ENCODE results near the gene ANKH.

ANKH gene

DNA sequence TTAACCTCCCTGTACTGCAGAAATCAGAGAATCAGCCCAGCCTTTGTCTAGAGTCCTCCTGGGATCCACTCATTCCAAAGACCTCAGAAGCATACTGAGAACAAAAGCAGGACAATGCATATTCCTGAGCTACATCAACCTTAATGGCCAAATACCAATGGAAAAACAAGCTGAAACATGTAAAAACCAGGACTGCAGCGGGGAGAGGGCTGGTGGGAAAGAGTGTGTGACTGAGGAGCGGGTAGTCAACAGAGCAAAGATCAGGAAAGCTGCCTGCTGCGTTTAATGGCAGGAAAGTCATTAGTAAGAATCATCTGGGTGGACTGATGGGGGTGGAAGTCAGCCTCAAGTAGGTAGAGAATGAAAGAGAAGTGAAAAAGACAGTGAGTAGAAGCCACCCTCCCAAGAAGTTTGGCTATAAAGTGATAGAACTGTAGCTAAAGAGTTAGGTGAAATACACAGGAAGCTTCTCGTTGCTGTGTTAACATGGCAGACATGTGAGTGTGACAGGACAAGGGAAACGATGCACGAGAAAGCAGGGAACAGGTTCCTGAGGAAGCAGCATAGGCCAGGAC is 119.0 kb downstream of the ANKH start:
- H3K36me3 ChIP-seq (ENCODE audit: insufficient read depth, low read length): peaks cover 11% of the 10 kb centered on the region
- no peak overlapping the region for H3K9ac ChIP-seq (ENCODE audit: low read depth, low read length)
- no peak overlapping the region for H3K4me3 ChIP-seq (ENCODE audit: low read length)
- H3K27me3 ChIP-seq (ENCODE audit: control insufficient read depth, insufficient read depth, low read length): no peaks in the 10 kb centered on the region
- H3K9me3 ChIP-seq (replicated peaks; ENCODE audit: low read length): no peaks in the 10 kb centered on the region
- no peaks in the 10 kb centered on the region for H3K4me1 ChIP-seq (ENCODE audit: control insufficient read depth, insufficient read depth, low read length)
- no peak overlapping the region for H3K4me2 ChIP-seq (ENCODE audit: low read length)

GRCh38 chr5:14750712-14751111 is 120.9 kb downstream of the ANKH start:
- Histone ChIP-seq H3K9me3 (replicated peaks; ENCODE audit: low read length) (no peaks in the 10 kb centered on the region), H3K9ac (ENCODE audit: low read depth, low read length) (no peak overlapping the region), H3K4me2 (ENCODE audit: low read length) (no peak overlapping the region), H3K4me3 (ENCODE audit: low read length) (no peak overlapping the region), H3K36me3 (ENCODE audit: insufficient read depth, low read length) (peaks cover 14% of the 10 kb centered on the region), H3K4me1 (ENCODE audit: control insufficient read depth, insufficient read depth, low read length) (no peaks in the 10 kb centered on the region), H3K27me3 (ENCODE audit: control insufficient read depth, insufficient read depth, low read length) (no peaks in the 10 kb centered on the region)

DNA sequence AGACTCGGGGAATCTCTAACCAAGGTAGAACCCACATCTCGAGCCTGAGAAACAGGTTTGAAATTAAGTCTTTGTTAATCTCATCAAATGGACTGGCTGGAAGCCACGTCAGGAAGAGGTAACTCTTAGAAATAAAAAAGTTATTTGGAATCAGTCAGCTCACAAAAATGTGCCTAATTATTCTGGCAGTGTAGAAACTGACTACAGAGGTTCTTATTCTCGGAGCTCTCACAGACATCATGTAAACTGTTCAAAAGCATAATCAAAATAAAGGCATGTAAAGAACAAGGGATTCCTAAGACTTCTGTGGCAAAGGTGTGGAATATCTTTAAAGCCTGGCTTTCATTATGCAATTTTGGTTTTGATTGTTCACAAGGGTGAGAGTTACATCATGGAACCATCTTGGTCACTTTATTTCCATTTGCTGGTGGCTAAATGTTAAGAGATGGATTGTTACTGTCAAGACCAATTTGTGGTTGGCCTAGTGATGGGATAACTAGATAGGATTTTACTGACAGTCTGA is 121.9 kb downstream of the ANKH start:
- Histone ChIP-seq H3K36me3 (ENCODE audit: insufficient read depth, low read length) (peaks cover 14% of the 10 kb centered on the region), H3K9me3 (replicated peaks; ENCODE audit: low read length) (no peaks in the 10 kb centered on the region), H3K4me3 (ENCODE audit: low read length) (no peak overlapping the region), H3K4me2 (ENCODE audit: low read length) (no peak overlapping the region), H3K9ac (ENCODE audit: low read depth, low read length) (no peak overlapping the region), H3K4me1 (ENCODE audit: control insufficient read depth, insufficient read depth, low read length) (peaks cover 5% of the 10 kb centered on the region), H3K27me3 (ENCODE audit: control insufficient read depth, insufficient read depth, low read length) (no peaks in the 10 kb centered on the region)

GRCh38 chr5:14748180-14748900 is 123.2 kb downstream of the ANKH start:
- H3K4me2 ChIP-seq (ENCODE audit: low read length): no peak overlapping the region
- H3K27me3 ChIP-seq (ENCODE audit: control insufficient read depth, insufficient read depth, low read length): no peaks in the 10 kb centered on the region
- H3K36me3 ChIP-seq (ENCODE audit: insufficient read depth, low read length): peaks cover 14% of the 10 kb centered on the region
- no peak overlapping the region for H3K9ac ChIP-seq (ENCODE audit: low read depth, low read length)
- H3K9me3 ChIP-seq (replicated peaks; ENCODE audit: low read length): no peaks in the 10 kb centered on the region
- H3K4me1 ChIP-seq (ENCODE audit: control insufficient read depth, insufficient read depth, low read length): peaks cover 17% of the 10 kb centered on the region
- H3K4me3 ChIP-seq (ENCODE audit: low read length): no peak overlapping the region

DNA sequence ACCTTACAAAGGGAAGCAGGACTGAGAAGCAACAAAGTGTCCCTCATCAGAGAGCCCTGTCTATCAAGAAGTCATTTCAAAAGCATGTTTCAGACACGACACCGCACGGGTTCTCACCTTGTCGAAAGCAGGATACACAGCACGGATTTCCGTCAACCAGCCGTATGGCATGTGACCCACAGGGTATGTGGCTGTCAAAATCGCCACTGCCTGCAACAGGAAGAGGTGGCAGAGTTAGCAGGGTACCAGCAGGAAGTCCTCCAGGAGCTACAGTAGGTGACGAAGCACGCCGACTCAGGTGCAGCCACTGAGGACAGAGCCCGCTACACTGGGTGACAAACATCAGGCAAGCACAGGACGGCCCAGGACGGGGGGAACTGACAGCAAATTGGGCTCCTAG is 125.8 kb downstream of the ANKH start:
- H3K4me1 ChIP-seq (ENCODE audit: control insufficient read depth, insufficient read depth, low read length): peaks cover 22% of the 10 kb centered on the region
- no peaks in the 10 kb centered on the region for H3K27me3 ChIP-seq (ENCODE audit: control insufficient read depth, insufficient read depth, low read length)
- no peak overlapping the region for H3K4me2 ChIP-seq (ENCODE audit: low read length)
- H3K9me3 ChIP-seq (replicated peaks; ENCODE audit: low read length): no peaks in the 10 kb centered on the region
- H3K4me3 ChIP-seq (ENCODE audit: low read length): no peak overlapping the region
- peaks cover 19% of the 10 kb centered on the region for H3K36me3 ChIP-seq (ENCODE audit: insufficient read depth, low read length)
- H3K9ac ChIP-seq (ENCODE audit: low read depth, low read length): no peak overlapping the region

DNA sequence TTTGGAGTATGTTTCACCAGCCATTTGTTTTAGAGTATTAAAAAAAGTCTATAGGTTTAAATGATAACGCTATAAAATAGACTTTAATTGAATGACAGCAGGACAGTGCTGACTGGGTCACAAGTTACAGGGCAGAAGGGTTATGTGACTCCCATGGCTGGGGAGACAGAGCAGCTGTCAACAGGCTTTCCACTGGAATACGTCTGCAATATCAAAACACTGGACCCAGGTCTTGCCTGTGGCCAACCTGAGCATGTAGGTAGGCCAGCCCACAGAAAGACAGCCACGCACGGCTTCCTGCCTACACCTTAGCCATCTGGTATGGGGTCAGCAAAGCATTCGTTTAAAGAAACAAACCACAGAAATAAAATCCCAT is 126.4 kb downstream of the ANKH start:
- Histone ChIP-seq H3K4me2 (ENCODE audit: low read length) (no peak overlapping the region), H3K4me1 (ENCODE audit: control insufficient read depth, insufficient read depth, low read length) (peaks cover 26% of the 10 kb centered on the region), H3K9ac (ENCODE audit: low read depth, low read length) (no peak overlapping the region), H3K36me3 (ENCODE audit: insufficient read depth, low read length) (peaks cover 19% of the 10 kb centered on the region), H3K27me3 (ENCODE audit: control insufficient read depth, insufficient read depth, low read length) (no peaks in the 10 kb centered on the region), H3K9me3 (replicated peaks; ENCODE audit: low read length) (no peaks in the 10 kb centered on the region), H3K4me3 (ENCODE audit: low read length) (no peak overlapping the region)

DNA sequence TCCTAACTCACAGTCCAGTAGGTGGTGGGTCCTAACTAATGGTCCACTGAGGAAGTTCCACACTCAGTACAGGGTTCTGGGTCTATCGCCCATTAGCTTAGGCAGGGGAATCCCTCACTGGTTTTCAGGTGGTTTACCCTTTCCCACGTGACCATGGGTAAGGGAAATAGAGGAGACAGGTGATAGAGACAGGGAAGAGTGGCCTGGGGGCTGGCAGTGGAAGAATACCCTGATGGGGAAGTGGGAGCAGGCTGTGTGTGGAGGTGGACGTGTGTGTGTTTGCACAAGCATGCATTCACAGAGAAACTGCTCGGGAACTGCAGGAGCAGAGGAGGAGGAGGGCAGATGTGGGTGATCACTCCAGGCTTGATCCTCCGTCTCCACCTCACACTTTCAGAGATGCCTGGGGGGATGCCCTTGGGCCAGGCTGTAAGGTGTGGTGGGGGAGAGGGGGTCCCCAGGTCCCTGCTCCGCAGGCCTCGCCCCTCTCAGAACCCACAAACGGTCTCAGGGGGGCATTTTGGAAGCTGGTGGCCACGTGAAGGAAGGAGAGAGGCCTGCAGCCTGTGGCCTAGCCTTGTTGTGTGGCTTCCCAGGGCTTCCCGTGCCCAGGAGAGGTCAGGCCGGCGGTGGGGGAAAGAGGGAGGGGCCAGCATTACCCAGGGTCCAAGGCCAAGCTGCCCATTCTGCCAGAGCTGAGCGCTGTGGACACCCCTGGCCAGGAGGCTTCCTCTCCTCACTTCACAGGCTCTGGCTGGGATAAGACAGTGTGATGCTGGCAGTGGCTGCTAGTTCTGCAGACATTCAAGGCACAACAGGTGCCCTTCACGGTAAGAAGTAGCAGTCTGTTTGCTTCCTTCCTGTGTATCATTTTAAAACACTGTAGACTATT is 127.0 kb downstream of the ANKH start:
- Histone ChIP-seq H3K4me3 (ENCODE audit: low read length) (no peak overlapping the region), H3K4me1 (ENCODE audit: control insufficient read depth, insufficient read depth, low read length) (peaks cover 32% of the 10 kb centered on the region), H3K27me3 (ENCODE audit: control insufficient read depth, insufficient read depth, low read length) (no peaks in the 10 kb centered on the region), H3K9me3 (replicated peaks; ENCODE audit: low read length) (no peaks in the 10 kb centered on the region), H3K4me2 (ENCODE audit: low read length) (no peak overlapping the region), H3K9ac (ENCODE audit: low read depth, low read length) (no peak overlapping the region), H3K36me3 (ENCODE audit: insufficient read depth, low read length) (peaks cover 19% of the 10 kb centered on the region)

DNA sequence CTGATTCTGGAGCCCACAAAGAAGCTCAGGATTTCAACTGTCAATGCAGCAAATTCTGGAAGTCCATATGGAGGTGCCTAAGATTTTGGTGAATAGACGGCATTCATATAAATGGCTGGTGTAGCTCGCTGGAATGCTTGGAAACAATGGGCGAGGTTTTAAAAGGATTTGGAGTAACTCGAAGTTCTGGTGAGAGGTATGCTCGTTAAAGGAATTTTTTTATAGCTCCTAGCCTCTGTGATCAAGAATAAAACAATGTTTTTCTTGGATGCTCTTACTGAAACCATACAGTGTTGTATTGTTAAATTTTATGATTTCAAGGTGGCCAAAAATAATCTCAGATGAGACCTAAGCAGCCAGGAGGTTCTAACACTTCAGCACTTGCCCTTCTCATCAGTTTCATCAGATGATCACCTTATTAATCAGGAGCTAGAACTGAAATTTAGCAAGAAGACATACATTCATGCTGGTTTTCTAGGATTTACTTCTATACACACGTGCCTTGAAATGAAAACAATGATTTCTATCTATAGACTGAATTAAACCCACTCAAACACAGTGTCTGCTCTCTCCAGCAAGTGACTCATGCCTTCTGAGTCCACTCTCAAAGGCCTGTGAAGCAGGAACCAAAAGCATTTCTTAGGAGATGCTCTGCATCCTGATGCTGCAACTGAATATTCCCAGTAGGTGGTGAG is 127.8 kb downstream of the ANKH start:
- H3K4me1 ChIP-seq (ENCODE audit: control insufficient read depth, insufficient read depth, low read length): peaks cover 37% of the 10 kb centered on the region
- H3K36me3 ChIP-seq (ENCODE audit: insufficient read depth, low read length): peaks cover 20% of the 10 kb centered on the region
- no peak overlapping the region for H3K4me2 ChIP-seq (ENCODE audit: low read length)
- H3K27me3 ChIP-seq (ENCODE audit: control insufficient read depth, insufficient read depth, low read length): no peaks in the 10 kb centered on the region
- H3K9me3 ChIP-seq (replicated peaks; ENCODE audit: low read length): no peaks in the 10 kb centered on the region
- no peak overlapping the region for H3K9ac ChIP-seq (ENCODE audit: low read depth, low read length)
- no peak overlapping the region for H3K4me3 ChIP-seq (ENCODE audit: low read length)

GRCh38 chr5:14742498-14742897 is 129.1 kb downstream of the ANKH start:
- Histone ChIP-seq H3K27me3 (ENCODE audit: control insufficient read depth, insufficient read depth, low read length) (no peaks in the 10 kb centered on the region), H3K4me3 (ENCODE audit: low read length) (no peak overlapping the region), H3K4me1 (ENCODE audit: control insufficient read depth, insufficient read depth, low read length) (peaks cover 37% of the 10 kb centered on the region), H3K36me3 (ENCODE audit: insufficient read depth, low read length) (peaks cover 15% of the 10 kb centered on the region), H3K4me2 (ENCODE audit: low read length) (no peak overlapping the region), H3K9me3 (replicated peaks; ENCODE audit: low read length) (no peaks in the 10 kb centered on the region), H3K9ac (ENCODE audit: low read depth, low read length) (no peak overlapping the region)

- peaks cover 37% of the 10 kb centered on the region for H3K4me1 ChIP-seq (ENCODE audit: control insufficient read depth, insufficient read depth, low read length)
- no peak overlapping the region for H3K4me2 ChIP-seq (ENCODE audit: low read length)
- H3K36me3 ChIP-seq (ENCODE audit: insufficient read depth, low read length): peaks cover 15% of the 10 kb centered on the region
- H3K9ac ChIP-seq (ENCODE audit: low read depth, low read length): no peak overlapping the region
- H3K27me3 ChIP-seq (ENCODE audit: control insufficient read depth, insufficient read depth, low read length): no peaks in the 10 kb centered on the region
- no peaks in the 10 kb centered on the region for H3K9me3 ChIP-seq (replicated peaks; ENCODE audit: low read length)
- no peak overlapping the region for H3K4me3 ChIP-seq (ENCODE audit: low read length)
Observed at GRCh38 chr5:14741801-14742440, 129.7 kb downstream of the ANKH start.

DNA sequence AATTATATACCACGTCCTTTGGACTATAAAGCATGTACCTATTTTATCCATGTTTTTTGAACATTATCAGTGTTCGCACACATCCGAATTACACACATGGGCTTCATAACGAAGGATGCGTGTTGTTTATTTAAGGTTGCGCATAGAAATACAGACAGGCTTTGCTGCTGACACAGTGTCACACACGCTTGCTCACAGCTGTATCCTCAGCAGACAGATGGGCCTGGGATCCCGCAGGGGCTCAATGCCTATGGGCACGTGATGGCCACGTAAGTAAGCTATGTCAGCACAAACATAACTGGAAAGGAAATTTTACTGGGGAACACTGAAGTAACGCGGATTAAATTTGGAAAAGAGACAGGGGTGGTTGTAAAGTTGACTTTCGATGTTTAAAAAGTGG is 130.4 kb downstream of the ANKH start:
- peaks cover 37% of the 10 kb centered on the region for H3K4me1 ChIP-seq (ENCODE audit: control insufficient read depth, insufficient read depth, low read length)
- no peaks in the 10 kb centered on the region for H3K9me3 ChIP-seq (replicated peaks; ENCODE audit: low read length)
- no peak overlapping the region for H3K4me3 ChIP-seq (ENCODE audit: low read length)
- no peak overlapping the region for H3K9ac ChIP-seq (ENCODE audit: low read depth, low read length)
- H3K4me2 ChIP-seq (ENCODE audit: low read length): no peak overlapping the region
- H3K36me3 ChIP-seq (ENCODE audit: insufficient read depth, low read length): peaks cover 15% of the 10 kb centered on the region
- no peaks in the 10 kb centered on the region for H3K27me3 ChIP-seq (ENCODE audit: control insufficient read depth, insufficient read depth, low read length)

Measured in skeletal muscle satellite cell (primary cell).